ENCODE measurements around the gene LRP2.

GRCh38 chr2:169165791-169166190 lies 196.5 kb downstream of the LRP2 start:
- TF ChIP-seq POLR2A (IDR thresholded peaks at IDR 0.05) (no peak), EP300 (IDR thresholded peaks at IDR 0.05) (no peak)

All from stomach (tissue), 4 donors.